ENCODE data around the gene VASN. TPM values are rescaled to one million over a fixed set of nuclear protein-coding genes. Genes with fewer than 3 reads are reported as not detected.

VASN gene
- total RNA-seq, 2 experiments from 2014 or later = not detected

- Mint-ChIP-seq H3K27me3 (no peaks in the 10 kb centered on the region), H3K4me3 (no peak overlapping the region), H3K27ac (no peak overlapping the region), H3K9me3 (no peaks in the 10 kb centered on the region), H3K4me1 (ENCODE audit: low read depth) (no peaks in the 10 kb centered on the region), H3K36me3 (ENCODE audit: low read depth) (peaks cover 11% of the 10 kb centered on the region)
- intact Hi-C loops (cut with micrococcal nuclease) = no loop called here
- ChIA-PET CTCF (interaction anchor here (1.0 kb wide), 1 partner anchor 41 kb away, joined by 4 read pairs; no protein-coding TSS in a partner anchor), POLR2A (interaction anchor here (1.0 to 1.4 kb wide), 3 partner anchors 10 to 53 kb away, joined by 3 to 4 read pairs (median 3); no protein-coding TSS in a partner anchor)
- TF ChIP-seq CTCF (IDR thresholded peaks at IDR 0.05) = no peak
- DNase-seq (no peak), ATAC-seq (no peak)
Measured at GRCh38 chr16:4361944-4362311, 9.7 kb upstream of the VASN start.

- intact Hi-C loops (cut with micrococcal nuclease) = no loop called here
- Mint-ChIP-seq H3K4me3 (no peak overlapping the region), H3K36me3 (ENCODE audit: low read depth) (peaks cover 11% of the 10 kb centered on the region), H3K4me1 (ENCODE audit: low read depth) (no peaks in the 10 kb centered on the region), H3K27me3 (no peaks in the 10 kb centered on the region), H3K27ac (no peak overlapping the region), H3K9me3 (no peaks in the 10 kb centered on the region)
- DNase-seq = no peak
- POLR2A ChIA-PET = interaction anchor here (1.4 kb wide), 1 partner anchor 11 kb away, joined by 3 read pairs; no protein-coding TSS in a partner anchor
- CTCF ChIA-PET = interaction anchor here (1.0 kb wide), 1 partner anchor 41 kb away, joined by 4 read pairs; no protein-coding TSS in a partner anchor
- no peak for TF ChIP-seq CTCF (IDR thresholded peaks at IDR 0.05)
- no peak for ATAC-seq
Measured at GRCh38 chr16:4362476-4363135, 9.0 kb upstream of the VASN start.

GRCh38 chr16:4364196-4365013 is 7.2 kb upstream of the VASN start:
- CTCF ChIA-PET = interaction anchor here (2.0 kb wide), 1 partner anchor 38 kb away, joined by 8 read pairs; no protein-coding TSS in a partner anchor
- Mint-ChIP-seq H3K4me1 (ENCODE audit: low read depth) (no peaks in the 10 kb centered on the region), H3K27ac (no peak overlapping the region), H3K36me3 (ENCODE audit: low read depth) (peaks cover 8% of the 10 kb centered on the region), H3K9me3 (no peaks in the 10 kb centered on the region), H3K4me3 (no peak overlapping the region), H3K27me3 (no peaks in the 10 kb centered on the region)
- no peak for DNase-seq
- intact Hi-C loops (cut with micrococcal nuclease) = no loop called here
- no peak for ATAC-seq
- TF ChIP-seq CTCF (IDR thresholded peaks at IDR 0.05) = no peak
- POLR2A ChIA-PET = interaction anchor here (1.0 to 1.4 kb wide), 2 partner anchors 10 to 64 kb away, joined by 3 read pairs; no protein-coding TSS in a partner anchor

- intact Hi-C loops (cut with micrococcal nuclease) = no loop called here
- Mint-ChIP-seq H3K9me3 (no peaks in the 10 kb centered on the region), H3K27me3 (no peaks in the 10 kb centered on the region), H3K36me3 (ENCODE audit: low read depth) (peaks cover 8% of the 10 kb centered on the region), H3K4me3 (no peak overlapping the region), H3K4me1 (ENCODE audit: low read depth) (no peaks in the 10 kb centered on the region), H3K27ac (no peak overlapping the region)
- ATAC-seq (no peak), DNase-seq (no peak)
- ChIA-PET POLR2A (interaction anchor here (0.8 to 1.4 kb wide), 3 partner anchors 10 to 63 kb away, joined by 3 read pairs; no protein-coding TSS in a partner anchor), CTCF (interaction anchor here (2.0 kb wide), 1 partner anchor 37 kb away, joined by 8 read pairs; no protein-coding TSS in a partner anchor)
- TF ChIP-seq CTCF (IDR thresholded peaks at IDR 0.05) = no peak
Measured at GRCh38 chr16:4365014-4365406, 6.6 kb upstream of the VASN start.

Measured in activated CD8-positive, alpha-beta T cell treated with anti-CD3 and anti-CD28 coated beads for 36 hours (primary cell).